Measurements from ENCODE around the gene CFL2. TPM values are rescaled to one million over a fixed set of nuclear protein-coding genes. Genes with fewer than 3 reads are reported as not detected.
"Not testable (repeated sequence)": the region's sequence is repeated elsewhere in the genome, so short reads cannot be mapped to it uniquely, and the experiment has no call there.

Gene CFL2
- polyA plus RNA-seq, 3 donors, result 2.0 to 3.8 (median 3.5) TPM

- H3K36me3 Mint-ChIP-seq; H4K20me1 ChIP-seq (ENCODE audit: insufficient read depth, low read length); H3K9me3 ChIP-seq (replicated peaks in 1 of 2; ENCODE audit: control insufficient read depth in 1 of 2, insufficient read depth in 1 of 2, low read length in 2 of 2); H3K27ac Mint-ChIP-seq; H3K27me3 Mint-ChIP-seq (ENCODE audit: low read depth in 3 of 3); H3K36me3 ChIP-seq (replicated peaks in 1 of 2; ENCODE audit: control insufficient read depth in 1 of 2, insufficient read depth in 2 of 2, low read length in 2 of 2); H3K4me1 ChIP-seq (ENCODE audit: control insufficient read depth in 1 of 2, insufficient read depth in 2 of 2, low read length in 2 of 2); H3K9ac ChIP-seq (ENCODE audit: insufficient read depth, low read length, poor library complexity, severe bottlenecking); H3K27me3 ChIP-seq (ENCODE audit: control insufficient read depth in 2 of 2, insufficient read depth in 2 of 2, low read length in 2 of 2); H3K79me2 ChIP-seq (ENCODE audit: insufficient read depth, low read length); H3K4me1 Mint-ChIP-seq; DNase-seq; intact Hi-C loops (cut with micrococcal nuclease); H3K4me2 ChIP-seq (replicated peaks; ENCODE audit: extremely low read depth, low read length, poor library complexity, severe bottlenecking); H3K4me3 Mint-ChIP-seq; H3K27ac ChIP-seq (ENCODE audit: low read depth in 1 of 2, low read length in 2 of 2); H2AFZ ChIP-seq (ENCODE audit: insufficient read depth, low read depth, low read length, poor library complexity, severe bottlenecking); H3K4me3 ChIP-seq (replicated peaks in 1 of 3; ENCODE audit: low read depth in 2 of 3, low read length in 3 of 3): not testable (repeated sequence)
- WGBS (ENCODE audit: insufficient coverage), result no CpG with 5 or more reads among the region's 4 CpGs
- peaks cover 0 to 12% (median 9%) of the 10 kb centered on the region in 7 donors for H3K9me3 Mint-ChIP-seq
These were observed 22.7 kb upstream of the CFL2 start for GRCh38 chr14:34737079-34737478.

GRCh38 chr14:34733245-34733644, 18.9 kb upstream of the CFL2 start:
- peaks cover 0 to 5% (median 2%) of the 10 kb centered on the region in 7 donors for H3K9me3 Mint-ChIP-seq

More at GRCh38 chr14:34733245-34733644, 18.9 kb upstream of the CFL2 start:
- H3K4me1 ChIP-seq (ENCODE audit: control insufficient read depth in 1 of 2, insufficient read depth in 2 of 2, low read length in 2 of 2), result no peaks in the 10 kb centered on the region
- Mint-ChIP-seq H3K27me3 (ENCODE audit: low read depth in 3 of 3) (peaks cover 0 to 2% (median 2%) of the 10 kb centered on the region in 3 donors), H3K27ac (no peak overlapping the region), H3K4me3 (no peak overlapping the region), H3K4me1 (peaks cover 3% of the 10 kb centered on the region), H3K36me3 (no peaks in the 10 kb centered on the region)
- H4K20me1 ChIP-seq (ENCODE audit: insufficient read depth, low read length), result no peaks in the 10 kb centered on the region
- DNase-seq, result no peak
- no peak overlapping the region for H3K9ac ChIP-seq (ENCODE audit: insufficient read depth, low read length, poor library complexity, severe bottlenecking)
- H3K4me2 ChIP-seq (replicated peaks; ENCODE audit: extremely low read depth, low read length, poor library complexity, severe bottlenecking), result no peak overlapping the region
- H3K9me3 ChIP-seq (replicated peaks in 1 of 2; ENCODE audit: control insufficient read depth in 1 of 2, insufficient read depth in 1 of 2, low read length in 2 of 2), result no peaks in the 10 kb centered on the region
- H3K27me3 ChIP-seq (ENCODE audit: control insufficient read depth in 2 of 2, insufficient read depth in 2 of 2, low read length in 2 of 2), result no peaks in the 10 kb centered on the region
- no peak for TF ChIP-seq CTCF (IDR thresholded peaks at IDR 0.05)
- WGBS (ENCODE audit: insufficient coverage), result no CpG with 5 or more reads among the region's 3 CpGs
- H3K4me3 ChIP-seq (replicated peaks in 1 of 3; ENCODE audit: low read depth in 2 of 3, low read length in 3 of 3), result no peak overlapping the region
- intact Hi-C loops (cut with micrococcal nuclease), result no loop called here
- no peak overlapping the region for H2AFZ ChIP-seq (ENCODE audit: insufficient read depth, low read depth, low read length, poor library complexity, severe bottlenecking)
- no peak overlapping the region for H3K27ac ChIP-seq (ENCODE audit: low read depth in 1 of 2, low read length in 2 of 2)
- H3K79me2 ChIP-seq (ENCODE audit: insufficient read depth, low read length), result no peaks in the 10 kb centered on the region
- H3K36me3 ChIP-seq (replicated peaks in 1 of 2; ENCODE audit: control insufficient read depth in 1 of 2, insufficient read depth in 2 of 2, low read length in 2 of 2), result no peaks in the 10 kb centered on the region
